HL-60 (cell line): Measurements from ENCODE around the gene F7.

Experiments
- CTCF ChIP-seq: IDR thresholded peaks from one replicate; pipeline ENCODE4 v1.5.1; 2011; ENCODE audit warnings: low read length, control low read depth, inconsistent platforms; ENCODE audit not compliant: insufficient read depth
- GABPA ChIP-seq: IDR thresholded peaks from 2 replicates; pipeline ENCODE4 v1.6.1; 2012; ENCODE audit warnings: low read depth
- POLR2AphosphoS5 ChIP-seq: IDR thresholded peaks from 2 replicates; pipeline ENCODE4 v1.6.1; 2012; ENCODE audit warnings: low read depth
- REST ChIP-seq: IDR thresholded peaks from 2 replicates; pipeline ENCODE4 v1.6.1; 2012; ENCODE audit warnings: low read depth; ENCODE audit not compliant: insufficient replicate concordance

- no peak for TF ChIP-seq CTCF
- no peak for TF ChIP-seq REST
- peak; percentile 72; the same call in 1 of the 2 replicates for TF ChIP-seq POLR2AphosphoS5
- no peak for TF ChIP-seq GABPA
Measured at GRCh38 chr13:113153810-113154748, 48.5 kb downstream of the F7 start.
